Hematopoietic multipotent progenitor cell treated with erythropoietin and hydrocortisone succinate and interleukin-3 and kit ligand, for 6 days (in vitro differentiated cells): Measurements from ENCODE around the gene TEKT5.

Experiments
- DNase-seq: peaks from one replicate; pipeline ENCODE4 v3.0.0-alpha.2; 2015

Gene TEKT5

DNA sequence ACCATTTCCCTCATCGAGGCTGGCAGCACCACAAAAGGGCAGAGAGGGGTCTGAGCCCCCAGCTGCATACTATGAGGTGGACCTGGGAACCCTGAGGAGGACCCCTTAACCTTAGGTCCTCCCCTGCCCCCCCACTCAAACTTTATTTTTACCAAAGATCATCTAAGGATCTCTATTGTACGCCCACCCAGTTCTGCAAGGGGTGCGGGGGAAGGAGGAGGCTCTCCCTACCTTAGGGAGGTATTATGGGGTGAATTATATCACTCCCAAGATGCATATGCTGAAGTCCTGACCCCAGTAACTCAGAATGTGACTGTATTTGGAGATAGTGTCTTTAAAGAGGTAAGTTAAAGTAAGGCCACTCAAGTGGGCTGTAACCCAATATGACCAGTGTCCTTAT is 87.6 kb downstream of the TEKT5 start:
- DNase-seq, result no peak

DNA sequence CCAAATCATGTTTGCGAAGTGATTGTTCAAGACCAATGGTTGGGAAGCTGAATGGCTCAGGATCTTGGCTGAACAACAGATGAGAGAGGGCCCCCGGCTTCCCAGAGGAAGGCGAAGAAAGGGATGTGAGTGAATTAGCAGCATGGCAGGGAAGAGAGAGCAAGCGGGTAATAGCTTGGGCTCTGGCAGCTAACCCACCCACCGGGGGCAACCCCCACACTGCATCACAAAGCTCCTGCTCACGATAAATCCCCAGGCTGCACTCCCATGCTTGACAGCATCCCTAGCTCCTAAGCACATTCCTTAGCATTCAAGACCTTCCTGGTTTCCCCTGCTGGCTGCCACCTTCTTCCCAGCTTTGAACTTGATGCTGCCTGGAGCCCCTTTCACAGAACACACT is 88.1 kb downstream of the TEKT5 start:
- no peak for DNase-seq

DNA sequence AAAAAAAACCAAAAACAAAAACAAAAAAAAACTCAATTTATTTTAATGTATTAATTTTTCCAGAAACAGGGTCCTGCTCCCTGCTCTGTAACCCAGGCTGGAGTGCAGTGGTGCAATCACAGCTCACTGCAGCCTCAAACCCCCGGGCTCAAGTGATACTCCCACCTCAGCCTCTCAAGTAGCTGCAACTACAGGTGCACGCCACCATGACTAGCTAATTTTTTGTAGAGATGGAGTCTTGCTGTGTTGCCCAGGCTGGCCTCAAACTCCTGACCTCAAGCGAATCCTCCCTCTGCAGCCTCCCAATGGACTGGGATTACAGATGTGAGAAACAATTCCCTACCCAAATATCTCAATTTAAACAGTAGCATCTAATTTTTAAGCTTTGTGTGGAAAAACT is 89.1 kb downstream of the TEKT5 start:
- no peak for DNase-seq

DNA sequence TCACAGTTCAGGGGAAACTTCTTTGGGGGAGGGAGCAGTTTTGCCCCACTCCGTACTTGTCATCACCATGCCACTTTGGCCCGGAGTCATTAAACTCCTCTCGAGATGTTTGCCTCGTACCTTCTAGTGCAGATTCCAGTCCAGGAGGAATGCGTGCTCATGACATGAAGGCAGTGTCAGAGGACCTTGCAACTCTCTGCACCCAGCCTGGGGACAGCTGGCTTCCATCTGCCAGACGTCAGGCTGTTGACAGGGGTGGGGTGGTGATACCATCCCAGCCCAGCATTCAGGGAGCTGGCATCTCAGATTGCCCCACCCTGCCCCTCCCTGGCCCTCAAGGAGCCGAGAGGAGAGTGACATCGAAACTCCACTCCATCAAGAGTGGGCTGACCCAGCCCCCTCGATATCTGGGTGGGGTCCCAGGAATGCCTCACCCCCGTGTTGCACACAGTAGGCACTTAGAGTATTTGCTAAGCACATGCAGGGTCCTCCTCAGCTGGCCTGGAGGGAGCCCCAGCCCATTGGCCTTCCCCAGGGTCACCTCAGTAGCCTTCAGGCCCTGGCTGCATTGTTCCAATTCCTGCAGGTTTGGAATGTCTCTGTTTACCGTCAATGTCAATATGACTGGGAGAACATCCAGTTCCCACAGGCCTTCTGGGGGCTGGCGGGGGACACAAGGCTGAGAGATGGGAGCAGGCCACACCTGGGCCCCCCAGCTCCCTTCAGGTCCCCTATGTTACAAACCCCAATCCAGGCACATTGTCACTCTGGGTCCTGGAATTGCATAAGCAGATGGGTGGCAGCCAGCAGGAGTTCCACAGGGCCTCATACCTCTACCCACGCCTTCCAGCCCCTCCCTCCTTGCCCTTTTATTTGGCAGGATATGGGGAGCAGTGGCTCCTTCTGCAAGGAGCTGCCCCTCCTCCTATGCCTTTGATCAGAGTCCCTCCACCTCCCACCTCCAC is 93.0 kb downstream of the TEKT5 start:
- DNase-seq, result peak; percentile 46

DNA sequence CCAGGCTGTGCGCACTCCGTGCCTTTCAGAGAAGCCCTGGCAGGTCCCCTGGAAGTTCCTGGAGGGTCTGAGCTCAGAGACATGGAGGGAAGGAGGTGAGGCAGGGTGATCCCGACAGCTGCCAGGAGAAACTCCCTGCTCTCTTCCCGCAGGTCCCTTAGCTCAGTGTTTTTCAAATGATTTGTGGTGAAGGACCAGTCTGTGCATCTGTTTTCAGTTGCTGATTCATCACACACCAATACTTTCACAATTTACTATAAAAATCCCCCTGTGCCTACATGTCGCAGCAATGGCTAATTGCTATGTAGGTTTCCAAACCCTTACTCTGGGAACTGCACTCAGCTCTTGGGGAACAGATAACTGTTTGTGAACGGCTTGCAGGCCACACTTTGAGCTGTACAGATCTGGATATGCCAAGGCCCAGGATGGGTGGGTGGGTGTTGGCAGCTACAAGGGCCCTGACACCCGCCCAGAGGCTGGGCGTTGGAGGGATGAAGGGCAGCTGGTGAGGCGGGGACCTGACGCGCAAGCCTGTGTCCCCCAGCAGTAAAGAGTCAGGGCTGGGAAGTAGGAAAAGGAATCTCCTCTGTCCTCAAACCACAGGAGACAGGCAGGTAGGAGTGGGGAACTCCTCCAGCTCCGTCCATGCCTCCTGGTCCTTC is 93.8 kb downstream of the TEKT5 start:
- no peak for DNase-seq

DNA sequence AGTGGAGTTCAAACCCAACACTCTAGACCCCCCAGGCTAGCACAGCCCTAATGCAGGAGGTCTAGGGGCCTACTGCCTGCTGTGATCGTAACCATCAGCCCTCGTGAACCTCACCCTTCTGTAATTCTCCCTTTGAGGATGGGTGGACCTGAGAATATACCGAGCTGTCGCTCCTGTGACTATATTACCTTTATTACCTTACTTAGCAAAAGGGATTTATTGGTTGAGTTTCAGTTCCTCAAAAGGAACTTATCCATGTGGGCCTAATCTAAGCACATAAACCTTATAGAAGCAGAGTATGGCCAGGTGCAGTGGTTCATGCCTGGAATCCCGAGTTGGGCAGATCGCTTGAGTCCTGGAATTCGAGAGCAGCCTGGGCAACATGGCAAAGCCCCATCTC is 95.1 kb downstream of the TEKT5 start:
- DNase-seq, result no peak

DNA sequence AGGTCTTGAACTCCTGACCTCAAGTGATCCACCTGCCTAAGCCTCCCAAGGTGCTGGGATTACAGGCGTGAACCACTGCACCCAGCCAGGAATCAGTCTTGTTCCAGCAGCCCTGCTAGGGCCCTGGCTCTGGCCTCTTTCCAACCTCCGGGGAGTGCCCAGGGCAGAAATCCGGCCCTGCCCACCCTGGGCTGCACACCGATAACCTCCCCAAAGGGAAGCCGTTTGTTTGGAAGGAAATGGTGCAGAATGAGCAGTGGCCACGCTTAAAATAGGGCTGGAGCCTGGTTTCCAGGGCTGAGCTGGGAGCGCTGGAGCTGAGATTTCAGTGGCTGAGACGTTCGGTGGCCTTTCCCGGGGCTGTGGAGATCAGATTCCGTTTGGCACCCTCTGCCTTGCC is 96.6 kb downstream of the TEKT5 start:
- peak; percentile 88 for DNase-seq

DNA sequence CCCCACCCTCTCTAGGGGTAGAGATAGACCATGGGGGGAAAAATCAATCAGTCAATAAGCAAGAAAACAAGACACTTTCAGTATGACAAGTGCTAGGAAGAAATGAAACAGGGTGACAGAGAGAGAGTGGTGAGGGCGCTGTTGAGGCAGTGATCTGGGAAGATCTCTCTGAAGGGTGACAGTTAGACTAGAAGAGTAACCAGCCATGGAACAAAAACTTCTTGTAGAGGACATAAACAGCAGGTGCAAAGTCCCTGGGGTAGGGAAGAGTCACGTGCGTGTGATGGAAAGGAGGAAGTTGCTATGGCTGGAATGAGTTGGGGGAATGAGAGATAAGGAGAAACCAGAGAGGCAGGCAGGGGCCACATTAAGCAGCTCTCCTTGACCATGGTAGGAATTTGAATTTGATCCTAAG is 97.5 kb downstream of the TEKT5 start:
- peak; percentile 46 for DNase-seq

DNA sequence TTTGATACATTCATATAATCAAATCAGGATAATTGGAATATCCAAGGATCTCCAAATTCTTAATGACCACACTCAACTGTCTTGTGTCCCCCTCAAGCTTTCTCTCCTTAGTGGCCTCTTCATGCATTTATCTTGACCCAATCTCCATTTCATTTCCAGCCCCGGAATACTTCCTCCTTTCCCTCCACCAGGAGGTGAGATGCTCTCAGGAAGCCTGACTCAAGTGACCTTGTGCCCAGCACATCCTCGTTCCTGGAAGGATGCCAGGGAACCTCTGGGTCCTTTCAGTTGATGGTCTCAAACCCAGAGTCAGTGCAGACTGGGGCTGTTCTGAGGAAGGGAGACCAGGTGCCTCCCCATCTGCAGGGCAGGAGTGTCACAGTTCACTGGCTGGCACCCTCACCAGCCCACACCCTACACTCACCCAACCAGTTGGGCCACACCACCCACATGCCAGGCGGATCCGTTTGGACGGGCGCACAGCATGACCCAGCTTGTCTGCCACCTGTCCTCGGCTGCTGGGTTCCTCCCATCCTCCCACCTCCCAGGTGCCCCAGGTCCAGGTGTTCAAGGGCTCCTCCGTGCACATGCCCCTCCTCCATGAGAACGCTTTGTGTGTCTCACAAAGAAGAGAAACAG is 100.3 kb downstream of the TEKT5 start:
- DNase-seq, result no peak

DNA sequence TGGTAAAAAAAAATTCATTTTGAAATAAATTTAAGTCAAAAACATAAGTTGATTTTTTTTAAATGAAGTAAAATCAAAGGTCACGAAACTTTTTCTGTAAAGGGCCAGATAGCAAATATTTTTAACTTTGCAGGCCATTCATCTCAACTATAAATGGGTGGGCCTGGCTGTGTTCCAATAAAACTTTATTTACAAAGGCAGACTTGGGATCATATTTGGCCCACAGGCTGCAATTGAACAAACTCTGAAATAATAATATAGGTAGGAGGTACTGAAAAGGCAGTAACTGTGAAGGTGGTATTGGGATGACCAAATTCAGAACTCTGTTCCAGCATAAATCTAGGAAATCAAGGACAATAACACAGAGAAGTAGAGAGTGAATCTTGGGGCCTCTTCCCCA is 102.1 kb downstream of the TEKT5 start:
- no peak for DNase-seq

DNA sequence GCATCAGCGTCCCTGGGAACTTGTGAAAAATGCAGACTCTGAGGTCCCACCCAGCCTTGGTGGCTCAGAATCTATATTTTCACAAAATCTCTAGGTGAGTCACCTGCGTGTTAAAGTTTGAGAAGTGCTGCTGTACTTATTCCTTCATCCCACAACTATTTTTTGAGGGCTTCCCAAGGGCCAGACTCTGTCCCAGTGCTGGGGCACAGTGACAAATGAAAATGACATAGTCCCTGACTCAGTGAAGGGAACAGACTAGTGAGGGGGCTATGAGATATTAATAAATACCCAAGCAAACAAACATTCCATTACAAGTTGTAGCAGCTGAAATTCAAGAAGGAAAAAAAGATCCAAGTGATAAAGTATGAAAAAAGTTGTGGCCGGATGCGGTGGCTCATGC is 104.4 kb downstream of the TEKT5 start:
- DNase-seq, result no peak

DNA sequence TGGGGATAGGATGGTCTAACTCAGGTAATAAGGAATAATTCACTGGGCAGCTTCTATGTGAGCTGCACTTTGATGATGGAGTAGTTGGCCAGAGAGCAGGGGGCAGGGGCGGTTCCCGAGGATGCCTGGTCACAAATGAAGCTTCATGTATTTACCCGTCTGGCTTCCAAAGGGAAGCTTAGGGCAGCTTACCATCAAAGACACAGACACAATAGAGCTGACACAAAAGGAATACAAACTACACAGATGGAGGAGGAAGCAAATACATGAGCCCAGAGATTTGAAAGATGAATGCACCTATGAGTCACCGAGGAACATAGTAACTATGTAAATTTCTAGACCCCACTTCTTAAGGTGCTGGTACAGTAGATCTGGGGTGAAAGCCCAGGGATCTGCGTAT is 105.6 kb downstream of the TEKT5 start:
- DNase-seq, result no peak

DNA sequence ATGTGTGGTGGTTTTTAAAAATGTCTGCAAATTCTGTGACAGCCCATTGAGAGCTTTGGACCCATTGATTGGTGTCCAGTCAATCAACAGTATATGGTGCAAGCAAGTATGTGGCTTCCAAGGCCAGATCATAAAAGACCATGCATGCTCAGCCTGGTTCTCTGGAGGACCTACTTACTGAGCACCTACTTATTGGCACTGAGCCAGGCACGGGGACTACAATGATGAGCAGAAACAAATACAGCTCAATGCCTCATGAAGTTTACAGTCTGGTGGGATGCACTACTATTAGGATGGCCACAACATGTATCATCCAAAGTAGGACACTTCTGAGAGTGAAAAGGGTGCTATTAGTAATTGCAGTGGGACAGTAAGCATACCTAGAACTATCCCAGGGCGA is 107.1 kb downstream of the TEKT5 start:
- no peak for DNase-seq

DNA sequence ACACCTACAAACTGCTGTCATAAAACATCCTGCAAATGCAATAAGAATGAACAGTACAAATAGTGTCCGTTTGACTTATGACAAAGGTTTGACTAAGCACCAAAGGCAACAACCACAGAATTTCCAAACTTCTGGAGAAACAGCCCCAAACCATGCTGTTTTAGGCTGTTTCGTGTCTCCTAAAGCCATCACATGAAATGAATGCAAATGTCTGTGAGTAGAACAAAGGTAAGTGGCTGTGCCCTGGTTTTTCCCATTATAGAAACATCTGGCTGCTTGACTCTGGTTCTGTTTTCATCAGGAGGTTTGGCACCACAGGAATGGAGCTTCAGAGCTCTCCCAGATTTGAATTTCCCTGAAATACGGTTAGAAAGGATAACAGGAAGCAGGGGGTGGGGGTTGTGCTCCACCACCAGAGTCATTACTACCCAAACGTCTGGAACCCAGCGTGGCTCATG is 109.7 kb downstream of the TEKT5 start:
- DNase-seq, result no peak

DNA sequence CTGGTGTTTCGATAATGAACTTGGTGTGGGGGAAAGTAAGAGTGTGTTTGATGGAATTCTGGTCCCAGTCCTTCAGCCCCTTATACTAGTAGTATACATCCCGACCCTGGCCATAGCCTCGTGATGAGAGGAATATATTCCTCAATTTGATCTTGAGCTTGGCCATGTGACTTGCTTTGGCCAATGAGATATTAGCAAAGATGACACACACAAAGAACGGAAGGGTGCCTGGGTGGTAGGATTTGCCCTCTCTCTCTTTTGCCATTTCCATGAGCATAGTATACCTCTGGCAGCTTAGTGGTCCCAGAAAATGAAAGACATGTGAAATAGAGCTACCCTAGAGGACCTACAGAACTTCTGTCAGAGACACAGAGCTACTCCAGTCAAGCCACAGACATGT is 111.5 kb downstream of the TEKT5 start:
- no peak for DNase-seq

DNA sequence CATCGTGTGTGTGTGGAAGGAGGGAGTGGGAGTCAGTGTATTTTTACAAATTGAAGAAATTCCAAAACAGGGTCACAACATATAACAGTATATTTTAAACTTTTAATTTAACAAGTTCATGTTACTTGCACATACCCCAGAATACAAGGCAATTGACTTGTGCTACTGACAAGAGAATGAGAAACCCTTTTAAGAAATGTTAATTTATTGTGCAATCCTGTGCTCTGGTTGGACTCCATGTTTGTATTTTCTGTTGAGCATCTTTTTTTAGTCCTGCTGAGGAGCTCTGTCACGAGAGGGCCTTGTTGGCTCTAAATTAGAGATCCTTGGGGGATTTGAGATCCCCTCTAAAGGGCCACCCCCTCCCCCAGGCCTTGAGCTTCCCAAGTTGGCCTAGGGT is 113.2 kb downstream of the TEKT5 start:
- DNase-seq, result no peak

DNA sequence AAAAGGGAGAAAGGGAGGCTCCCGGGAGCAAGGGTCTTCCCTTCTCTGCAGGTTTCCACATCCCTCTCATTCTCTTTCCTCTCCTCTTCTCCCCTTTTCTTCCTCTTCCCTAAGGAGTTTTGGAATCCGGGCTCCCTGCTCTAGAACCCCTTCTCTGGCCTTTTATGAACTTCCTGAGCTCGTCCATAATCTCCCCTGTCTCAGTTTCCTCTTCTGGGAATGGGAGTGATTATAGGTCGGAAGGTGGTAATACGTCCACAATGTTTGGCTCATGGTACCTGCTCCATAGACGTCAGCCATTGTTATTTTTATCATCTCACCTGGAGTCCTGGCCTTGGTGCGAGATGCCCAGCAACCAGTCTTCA is 113.9 kb downstream of the TEKT5 start:
- no peak for DNase-seq

DNA sequence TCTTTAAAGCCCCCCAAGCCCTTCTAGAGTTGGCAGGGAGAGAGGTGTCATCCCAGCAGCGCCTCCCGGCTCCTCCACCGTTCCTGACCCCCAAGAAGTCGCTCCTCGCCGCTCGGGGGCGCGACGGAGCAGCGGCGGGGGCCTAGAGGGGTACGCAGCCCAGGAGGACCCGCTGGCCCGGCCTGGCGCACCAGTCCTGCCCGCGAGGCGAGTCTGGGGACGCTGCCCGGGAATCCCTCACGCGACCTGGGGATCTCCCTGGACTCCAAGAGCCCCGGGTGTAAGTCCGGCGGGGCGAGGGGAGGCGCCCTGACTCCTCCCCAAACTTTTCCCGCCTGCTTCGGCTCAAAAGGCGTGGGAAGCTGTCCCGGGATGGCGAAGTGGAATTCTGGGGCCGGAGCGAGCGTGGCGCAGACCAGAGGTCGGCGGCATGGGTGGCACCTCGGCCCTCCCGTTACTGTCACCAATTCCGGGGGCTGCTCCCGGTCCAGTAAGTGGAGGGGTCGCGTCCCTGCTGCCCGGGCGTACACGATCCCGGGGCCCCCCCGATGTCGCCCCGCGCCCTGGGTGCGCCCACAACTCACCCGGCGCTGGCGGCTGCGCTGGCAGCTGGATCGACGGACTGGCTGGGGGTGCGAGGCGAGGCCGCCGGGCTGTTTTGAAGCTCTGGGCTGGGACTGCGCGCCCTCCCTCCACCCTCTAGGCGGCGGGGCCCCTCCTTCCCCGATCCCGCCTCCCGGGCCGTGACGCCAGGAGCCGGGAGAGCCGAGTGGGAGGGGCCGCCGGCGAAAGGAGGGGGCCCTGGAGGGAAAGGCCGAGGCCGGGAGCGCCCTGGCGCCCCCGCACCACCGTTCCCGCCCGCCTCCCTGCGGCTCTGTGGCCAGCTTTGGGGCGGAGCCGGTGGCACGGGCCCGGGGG is 114.5 kb downstream of the TEKT5 start, which contains the start of gene EMP2:
Gene EMP2 (minus strand): TSS at position 634 of the 918 bp plus-strand sequence. CDS start 32,981 bp downstream, outside the sequence.
- peak; percentile 63 for DNase-seq

DNA sequence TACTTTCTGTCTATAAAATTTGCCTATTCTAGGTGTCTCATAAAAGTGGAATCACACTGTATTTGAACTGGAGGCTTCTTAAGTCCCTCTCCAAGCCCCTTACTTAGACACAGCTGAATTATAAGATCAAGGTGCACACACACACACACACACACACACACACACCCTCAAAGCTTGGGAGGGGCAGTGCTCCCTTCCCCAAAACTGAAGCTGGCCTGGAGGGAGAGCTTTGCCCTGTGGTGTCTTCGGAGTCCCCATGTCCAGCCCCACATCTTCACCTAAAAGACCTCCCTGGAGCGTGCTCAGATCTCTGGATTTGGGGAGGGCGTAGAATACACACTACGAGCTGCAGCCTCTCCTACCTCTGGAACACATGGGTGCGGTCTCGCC is 115.2 kb downstream of the TEKT5 start:
- no peak for DNase-seq

DNA sequence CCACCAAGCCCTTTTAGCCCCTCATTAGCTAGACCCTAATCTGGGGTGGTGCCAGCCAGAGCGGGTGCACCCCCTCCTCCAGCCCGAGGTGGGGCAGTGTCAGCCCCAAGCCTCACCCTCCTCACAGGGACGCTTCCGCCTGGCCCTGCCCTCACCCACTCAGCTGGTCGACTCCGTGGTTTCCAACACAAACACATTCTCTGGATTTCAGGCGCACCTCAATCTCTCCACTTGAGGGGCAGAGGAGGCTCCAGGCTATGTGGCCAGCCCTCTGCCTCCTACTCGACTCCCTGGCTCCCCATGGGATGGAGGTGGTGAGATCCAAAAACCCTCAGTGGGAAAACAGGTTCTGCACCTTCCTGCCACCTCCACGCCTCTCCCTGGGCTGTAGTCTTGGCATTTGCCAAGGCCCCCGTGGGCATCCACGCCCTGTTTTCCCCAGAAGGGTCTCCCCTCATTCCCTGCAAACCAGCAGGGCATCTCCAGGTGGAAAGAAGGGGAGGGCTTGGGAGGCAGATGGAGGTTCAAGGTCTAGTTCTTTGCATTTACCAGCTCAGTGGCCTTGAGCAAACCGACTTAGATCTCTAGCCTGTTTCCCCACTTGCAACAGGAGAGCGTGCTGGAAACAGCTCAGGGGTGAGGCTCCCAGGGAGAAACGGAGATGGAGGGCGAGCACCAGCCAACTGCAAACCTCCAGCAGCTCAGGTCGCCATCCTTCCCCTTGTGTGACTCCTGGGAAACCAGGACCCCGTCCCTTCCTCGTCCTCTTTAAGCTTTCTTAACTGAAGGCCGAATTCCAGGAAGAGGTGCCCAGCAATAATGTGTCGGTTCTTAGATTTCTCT is 116.0 kb downstream of the TEKT5 start:
- DNase-seq, result no peak
